NOMO-1 treated with dmso at 0.1 percent for 144 hours (cell line): ENCODE results near the gene WDR91.
"Not testable (repeated sequence)": the region's sequence is repeated elsewhere in the genome, so short reads cannot be mapped to it uniquely, and the experiment has no call there.

Experiments
- DNase-seq: peaks from one replicate; lab custom pipeline; 2025; ENCODE audit not compliant: unreplicated experiment; lab: John Stamatoyannopoulos, UW

The WDR91 gene

DNA sequence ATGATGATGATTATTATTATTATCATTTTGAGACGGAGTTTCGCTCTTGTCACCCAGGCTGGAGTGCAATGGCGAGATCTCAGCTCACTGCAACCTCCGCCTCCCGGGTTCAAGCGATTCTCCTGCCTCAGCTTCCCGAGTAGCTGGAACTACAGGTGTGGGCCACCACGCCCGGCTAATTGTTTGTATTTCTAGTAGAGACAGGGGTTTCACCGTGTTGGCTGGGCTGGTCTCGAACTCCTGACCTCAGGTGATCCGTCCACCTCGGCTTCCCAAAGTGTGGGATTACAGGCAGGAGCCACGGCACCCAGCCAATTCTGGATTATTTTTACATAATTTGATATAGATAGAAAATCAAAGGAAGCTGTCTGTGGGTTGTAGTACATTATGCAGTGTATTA, 22.8 kb upstream of the WDR91 start:
- not testable (repeated sequence) for DNase-seq

DNA sequence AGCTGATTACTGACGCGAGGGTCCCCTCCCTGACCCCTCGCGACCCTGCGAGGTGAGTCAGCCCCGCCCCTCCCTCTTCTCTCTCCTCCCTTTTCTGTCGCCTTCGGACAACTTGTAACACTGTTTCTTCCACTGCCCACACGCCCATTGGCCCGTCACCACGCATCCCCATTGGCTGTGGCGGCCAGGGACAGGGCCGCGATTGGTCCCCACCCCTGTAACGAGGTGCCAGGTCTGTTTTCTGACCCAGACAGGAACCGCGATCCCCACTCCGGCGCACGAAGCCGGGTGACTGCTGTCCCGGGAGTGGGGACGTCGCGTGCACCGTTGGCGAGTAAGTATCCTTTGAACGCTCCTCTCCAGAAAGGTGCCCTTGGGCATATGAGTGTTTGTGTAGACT, 22.2 kb upstream of the WDR91 start, which contains the start of gene STRA8:
STRA8 (plus strand) TSS at position 269 of the 400 bp plus-strand sequence. CDS start 6,687 bp downstream, outside the sequence.
- DNase-seq: no peak

DNA sequence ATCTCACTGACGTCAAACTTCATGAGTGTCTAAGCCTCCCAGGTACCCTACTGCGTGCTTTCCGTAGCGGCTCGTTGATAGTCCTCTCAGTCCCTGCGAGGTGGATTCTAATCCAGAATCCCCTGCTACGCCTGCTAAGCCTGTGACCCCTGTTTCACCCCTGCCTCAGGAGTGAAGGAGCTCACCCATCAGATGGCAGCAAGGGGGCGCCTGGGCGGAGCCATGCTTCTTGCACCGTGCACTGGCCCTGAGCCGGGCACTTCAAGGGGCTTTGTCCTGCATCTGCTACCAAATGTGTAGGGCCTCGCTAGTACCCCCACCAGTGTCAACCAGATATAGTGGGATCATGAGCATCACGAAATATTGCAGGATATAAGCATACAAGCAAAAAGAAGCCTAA, 21.4 kb upstream of the WDR91 start:
- no peak for DNase-seq

DNA sequence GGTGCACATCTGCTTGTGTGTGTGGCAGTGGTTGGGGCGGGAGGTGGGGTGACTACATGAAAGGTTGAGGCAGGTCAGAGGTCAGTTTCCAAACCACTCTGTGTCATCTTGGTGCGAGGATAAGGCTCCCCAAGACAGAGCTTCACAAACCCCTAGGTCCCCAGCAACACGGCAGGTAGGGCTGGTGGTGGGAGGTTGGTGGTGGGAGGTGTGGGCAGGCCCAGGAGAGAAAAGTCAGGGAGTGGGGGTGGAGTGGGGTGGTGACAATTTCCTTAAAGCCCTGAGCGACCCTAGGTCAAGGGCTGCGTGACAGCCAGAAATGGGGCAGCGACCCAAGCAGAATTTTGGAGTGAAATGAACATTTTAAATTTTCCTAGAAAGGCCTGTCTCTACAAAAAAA, 20.8 kb upstream of the WDR91 start:
- no peak for DNase-seq

DNA sequence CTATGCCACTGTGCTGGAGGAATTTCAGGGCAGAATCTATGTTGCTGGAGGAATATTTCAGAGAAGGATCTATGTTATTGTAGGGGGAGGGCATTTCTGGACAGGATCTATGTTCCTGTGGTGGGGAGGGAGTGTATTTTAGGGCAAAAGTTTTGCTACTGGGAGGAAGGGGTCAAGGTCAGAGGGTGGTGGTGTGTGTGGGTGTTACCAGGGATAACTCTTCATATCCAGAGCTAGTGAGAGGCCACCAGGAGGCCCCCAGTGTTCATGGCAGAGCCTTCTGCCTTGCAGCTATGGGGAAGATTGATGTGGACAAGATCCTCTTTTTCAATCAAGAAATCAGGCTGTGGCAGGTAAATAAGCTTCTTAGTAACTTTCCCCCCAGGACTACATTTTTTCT, 20.4 kb upstream of the WDR91 start:
- no peak for DNase-seq

DNA sequence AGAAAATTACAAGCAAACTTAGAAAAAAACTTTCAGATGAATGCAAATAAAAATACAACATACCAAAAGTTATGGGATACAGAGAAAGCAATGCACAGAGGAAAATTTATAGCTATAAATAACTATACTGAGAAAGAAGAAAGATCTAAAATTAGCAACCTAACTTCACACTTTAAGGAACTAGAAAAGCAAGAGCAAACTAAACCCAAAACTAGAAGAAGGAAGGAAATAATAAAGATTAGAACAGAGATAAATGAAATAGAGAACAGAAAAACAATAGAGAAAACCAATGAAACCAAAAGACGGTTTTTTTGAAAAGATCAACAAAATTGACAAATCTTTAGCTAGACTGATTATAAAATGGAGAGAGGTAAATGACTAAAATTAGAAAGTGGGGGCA, 12.7 kb upstream of the WDR91 start:
- DNase-seq: peak; percentile 25

DNA sequence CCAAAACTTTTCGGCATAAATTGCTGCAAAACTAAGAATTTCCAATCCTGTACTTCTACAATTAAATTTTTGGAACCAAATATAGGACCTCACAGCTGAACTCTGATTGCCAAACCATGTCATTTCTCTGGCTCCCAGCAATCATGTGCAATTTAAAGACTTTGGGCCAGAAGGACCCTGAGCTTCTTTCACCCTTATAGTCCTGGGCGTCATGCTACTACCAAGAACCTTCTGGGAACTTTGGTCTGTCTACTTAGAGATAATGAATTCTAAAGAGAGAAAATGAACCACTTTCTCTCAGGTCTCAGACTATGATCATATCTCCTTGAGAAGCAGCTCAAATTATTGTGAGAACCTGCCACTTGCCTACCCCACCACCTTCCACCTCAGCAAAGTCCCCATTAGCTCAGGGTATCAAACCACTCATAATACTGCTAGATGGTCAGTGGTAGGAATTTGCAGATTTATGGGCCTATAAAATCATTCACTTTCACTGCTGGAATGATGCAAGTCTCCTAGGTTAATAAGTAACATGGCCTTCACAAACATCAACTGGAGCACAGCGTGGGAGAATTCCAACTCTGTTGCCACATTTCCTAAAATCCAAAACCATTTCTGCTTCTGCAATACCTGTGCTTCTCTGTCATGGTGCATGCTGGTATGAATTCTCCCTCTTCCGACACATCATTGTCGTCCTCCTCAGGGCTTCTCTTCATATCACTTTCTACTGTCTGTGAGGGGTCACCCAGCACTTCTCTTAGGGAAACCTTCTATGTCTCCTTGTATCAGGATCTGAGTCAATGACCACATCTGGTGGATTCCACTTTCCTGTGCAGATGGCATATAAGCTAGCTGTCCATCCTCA, 6.6 kb upstream of the WDR91 start:
- no peak for DNase-seq

DNA sequence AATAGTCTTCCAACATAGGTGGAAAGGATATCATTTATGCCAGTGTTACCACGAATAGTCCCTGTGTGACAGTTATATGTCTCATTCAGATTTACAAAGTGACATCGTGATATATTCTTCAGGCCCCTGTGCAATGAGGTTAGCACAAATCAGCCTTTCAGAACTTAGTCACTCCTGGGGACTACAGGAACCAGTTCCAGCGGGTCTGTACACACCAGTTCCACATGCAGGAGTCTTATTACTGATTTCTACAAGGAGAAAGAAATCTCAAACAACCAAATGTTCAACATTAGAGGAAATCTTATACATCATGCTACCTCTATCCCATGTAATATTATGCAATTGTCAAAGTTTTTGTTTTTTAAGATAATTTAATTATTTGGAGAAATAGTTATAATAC, 4.4 kb upstream of the WDR91 start:
- no peak for DNase-seq

DNA sequence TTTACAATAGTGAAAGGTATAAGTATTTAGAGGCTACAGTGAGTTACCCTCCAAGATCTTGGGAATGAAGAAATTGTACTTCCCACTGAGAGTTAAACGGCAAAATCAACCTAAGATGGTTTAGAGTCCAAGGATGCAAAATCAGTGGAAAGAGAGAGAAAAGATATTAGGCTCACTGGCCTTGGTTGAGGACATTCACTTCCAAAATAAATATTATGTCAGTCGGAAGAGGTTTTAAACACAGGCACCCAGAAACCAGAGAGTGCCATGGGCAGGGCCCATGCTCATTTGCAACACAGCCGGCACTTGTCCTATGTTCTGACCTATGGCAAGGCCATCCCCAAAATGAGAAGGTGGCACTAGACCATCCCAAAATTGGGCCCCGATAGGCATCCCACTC, 3.9 kb upstream of the WDR91 start:
- DNase-seq: no peak

DNA sequence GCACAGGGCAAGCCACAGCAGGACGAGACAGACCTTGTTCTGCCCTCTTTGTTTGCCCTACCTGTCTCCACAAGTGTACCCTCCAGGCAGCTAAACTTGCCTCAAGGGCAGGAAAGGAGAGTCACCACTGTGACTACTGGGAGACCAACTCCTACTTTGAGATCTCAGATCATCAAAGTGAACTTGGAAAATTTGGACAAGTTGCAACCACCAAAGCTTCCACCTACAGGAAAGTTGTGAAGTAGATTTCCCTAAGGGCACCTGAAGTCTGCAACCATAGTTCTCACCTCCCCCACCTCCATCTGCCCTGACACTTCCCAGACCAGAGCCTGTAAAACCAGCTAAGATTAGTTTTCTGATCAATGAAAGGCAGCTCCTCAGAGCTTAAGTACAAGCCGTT, 2.5 kb upstream of the WDR91 start:
- DNase-seq: no peak

DNA sequence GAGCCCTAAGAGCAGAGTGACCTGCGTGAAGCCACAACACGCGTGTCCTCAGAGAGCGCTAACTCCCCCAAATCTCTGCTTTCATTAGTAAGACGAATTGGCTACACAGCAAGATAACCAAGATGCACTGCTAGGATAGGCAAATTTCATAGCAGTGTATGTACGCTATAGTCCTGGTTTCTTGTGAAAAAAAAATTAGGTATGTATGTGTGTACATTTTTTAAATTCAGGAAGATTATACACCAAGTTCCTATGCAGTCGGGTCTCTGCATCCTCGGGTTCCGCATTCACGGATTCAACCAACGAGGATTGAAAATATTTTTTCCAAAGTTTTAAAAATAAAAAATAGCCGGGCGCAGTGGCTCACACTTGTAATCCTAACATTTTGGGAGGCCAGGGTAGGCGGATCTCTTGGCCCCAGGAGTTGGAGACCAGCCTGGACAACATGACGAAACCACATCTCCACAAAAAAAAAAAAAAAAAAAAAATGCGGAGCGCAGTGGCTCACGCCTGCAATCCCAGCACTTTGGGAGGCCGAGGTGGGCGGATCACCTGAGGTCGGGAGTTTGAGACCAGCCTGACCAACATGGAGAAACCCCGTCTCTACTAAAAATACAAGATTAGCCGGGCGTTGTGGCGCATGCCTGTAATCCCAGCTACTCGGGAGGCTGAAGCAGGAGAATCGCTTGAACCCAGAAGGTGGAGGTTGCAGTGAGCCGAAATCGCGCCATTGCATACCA, 790 bp upstream of the WDR91 start:
- DNase-seq: not testable (repeated sequence)

DNA sequence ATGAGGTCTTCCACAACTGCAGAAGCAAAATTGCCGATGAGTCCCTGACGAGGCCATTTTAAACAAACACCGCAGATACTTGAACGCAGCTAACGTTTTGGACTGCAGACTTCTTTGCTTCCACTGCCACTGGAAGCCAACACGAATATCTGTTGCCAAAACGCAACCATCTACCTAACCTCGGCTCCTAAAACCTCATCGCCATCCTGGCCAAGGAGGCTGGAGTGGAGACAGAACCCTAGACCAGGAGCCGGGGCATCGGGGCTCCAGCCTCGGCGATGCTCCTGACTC, 493 bp downstream of the WDR91 start:
- no peak for DNase-seq

DNA sequence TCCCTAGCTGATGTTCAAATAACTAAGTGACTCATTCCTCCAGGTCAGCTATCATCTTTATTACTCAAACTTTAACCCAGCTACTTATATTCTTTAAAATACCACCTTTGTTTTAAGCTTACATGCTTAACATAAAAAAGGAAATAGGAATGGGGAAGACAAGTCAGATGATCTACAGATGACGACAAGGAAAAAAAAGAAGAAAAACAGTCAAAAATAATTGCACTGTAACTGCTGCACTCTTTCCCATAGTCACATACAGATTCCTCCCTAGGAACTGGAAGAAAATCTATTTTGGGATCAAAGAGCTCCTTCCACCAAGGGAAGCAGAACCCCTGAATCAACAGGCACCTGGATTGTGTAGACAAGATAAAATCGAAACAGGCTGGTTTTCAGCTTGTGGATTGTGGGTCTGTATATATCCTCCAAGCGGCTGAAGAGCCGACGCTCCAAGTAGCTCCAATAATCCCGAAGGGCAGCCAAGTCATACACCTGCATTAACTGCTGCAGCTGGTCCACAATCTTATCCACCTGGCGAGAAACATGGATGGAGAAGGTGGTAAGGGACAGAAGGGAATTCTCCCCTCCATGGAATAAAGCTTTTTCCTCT, 2.0 kb downstream of the WDR91 start:
- DNase-seq: no peak

DNA sequence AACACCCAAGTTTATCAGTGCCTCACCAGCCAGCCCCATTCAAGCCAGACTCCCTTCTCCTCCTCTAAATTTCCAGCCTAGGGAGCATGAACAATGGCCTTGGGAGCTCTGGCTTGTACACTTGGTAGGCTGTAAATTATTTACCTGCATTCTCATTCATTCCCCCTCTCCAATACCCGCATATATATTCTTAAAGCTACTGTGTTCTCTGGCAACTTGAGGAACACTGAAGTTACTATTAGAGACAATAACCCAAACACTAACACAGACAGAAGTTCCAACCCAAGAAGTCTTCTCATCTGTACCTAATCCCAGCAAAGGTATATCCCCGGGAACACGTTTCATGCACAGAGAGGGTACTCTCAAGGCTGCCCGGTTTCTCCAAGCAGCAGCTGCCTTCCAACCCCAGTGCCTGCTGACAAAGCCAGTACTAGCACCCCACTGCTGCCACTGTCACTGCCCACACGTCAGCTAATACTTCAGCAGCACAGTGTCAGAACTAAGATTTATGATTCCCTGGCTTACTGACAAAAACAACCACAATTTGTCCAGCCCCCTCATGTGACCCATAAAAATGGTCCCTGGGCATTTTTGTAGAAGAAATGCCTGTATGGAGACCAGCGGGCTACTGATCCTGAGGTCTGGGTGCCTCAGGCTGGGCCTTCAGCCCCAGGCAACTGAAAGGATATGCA, 3.1 kb downstream of the WDR91 start:
- no peak for DNase-seq

DNA sequence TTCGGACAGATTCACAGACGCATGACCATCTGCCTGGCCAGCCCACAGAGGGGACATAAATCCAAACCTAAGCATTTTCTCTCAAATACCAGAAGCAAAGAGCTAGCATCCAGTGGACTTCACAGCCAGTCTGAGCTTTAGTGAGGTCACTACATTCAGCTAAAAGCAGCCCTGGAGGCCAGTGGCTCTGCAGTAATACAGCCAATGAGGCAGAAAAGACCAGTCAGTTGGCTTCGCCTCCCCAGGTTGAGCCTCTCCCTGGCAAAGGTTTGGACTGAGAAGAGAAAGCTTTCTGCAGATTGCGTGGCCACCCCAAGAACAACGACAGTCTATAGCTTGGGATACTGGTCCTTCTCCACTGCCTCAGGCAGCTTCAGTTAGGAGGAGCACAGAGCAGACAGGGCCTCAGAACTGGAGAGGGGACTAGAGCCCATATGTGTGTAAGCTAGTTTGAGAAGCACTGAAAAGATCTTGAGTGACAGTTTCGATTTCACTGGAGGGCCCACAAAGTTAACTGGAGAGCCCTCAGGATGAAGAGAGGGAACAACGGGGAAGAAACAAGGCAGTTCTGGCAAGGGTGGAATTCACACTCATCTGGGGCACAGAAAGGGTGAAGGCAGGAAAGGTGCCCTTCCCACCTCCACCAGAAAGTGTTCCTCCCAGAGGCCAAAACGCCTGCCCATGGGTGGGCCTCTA, 3.8 kb downstream of the WDR91 start:
- DNase-seq: no peak

DNA sequence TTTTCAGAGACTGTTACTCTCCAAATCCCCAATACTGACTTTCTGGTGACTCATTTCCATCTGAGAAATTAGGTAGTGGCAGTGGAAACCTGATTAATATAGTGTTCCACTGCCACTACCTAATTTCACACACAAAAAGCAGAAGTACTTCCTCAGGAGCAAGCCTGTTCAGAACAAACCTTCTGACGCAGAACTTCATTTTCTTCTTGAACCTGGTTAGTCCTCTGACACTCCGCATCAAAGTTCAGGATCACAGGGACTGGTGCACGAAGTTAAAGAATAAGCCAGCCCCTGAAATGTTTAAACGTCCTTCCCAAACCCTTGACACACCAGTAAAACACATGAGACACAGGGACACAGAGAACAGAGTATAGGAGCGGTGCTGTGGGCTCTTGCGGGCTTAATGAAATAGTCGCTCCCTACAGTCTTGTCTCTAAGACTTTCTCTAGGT, 4.4 kb downstream of the WDR91 start:
- DNase-seq: no peak

DNA sequence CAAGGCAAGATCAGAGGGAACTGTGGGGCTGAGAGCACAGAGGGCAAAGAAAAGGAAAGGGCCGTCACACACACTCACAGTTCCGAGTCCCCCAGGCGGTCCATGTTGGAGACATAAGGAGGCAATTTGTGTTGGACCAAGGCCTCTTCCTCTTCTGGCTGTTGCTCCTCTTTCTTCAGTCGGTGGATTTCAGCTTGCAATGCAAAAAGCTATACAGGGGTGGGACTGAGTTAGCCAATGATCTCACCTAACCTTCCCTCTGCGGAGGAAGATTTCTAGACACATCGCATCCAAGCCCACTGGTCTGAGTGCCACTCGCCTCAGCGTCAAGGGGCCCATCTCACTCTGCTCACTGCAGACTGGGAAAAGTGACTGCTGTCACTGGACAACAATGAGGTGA, 5.5 kb downstream of the WDR91 start:
- no peak for DNase-seq

DNA sequence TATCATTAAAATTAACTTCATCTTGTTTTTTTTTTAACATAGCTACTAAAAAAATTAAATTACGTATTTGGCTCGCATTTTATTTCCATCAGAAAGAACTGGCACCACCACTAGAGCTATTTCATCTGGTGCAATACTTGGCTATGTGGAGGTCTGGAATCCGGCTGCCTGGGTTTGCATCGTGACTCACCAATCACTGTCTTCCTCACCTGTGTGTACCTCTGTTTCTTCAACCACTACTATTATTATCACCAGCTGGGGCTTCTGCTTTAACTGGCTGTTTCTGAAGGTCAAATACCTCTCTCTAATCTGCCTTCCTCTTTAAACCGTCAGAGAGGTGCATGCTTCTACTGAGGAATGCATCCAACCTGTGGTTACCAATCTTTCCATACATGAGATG, 6.5 kb downstream of the WDR91 start:
- no peak for DNase-seq

DNA sequence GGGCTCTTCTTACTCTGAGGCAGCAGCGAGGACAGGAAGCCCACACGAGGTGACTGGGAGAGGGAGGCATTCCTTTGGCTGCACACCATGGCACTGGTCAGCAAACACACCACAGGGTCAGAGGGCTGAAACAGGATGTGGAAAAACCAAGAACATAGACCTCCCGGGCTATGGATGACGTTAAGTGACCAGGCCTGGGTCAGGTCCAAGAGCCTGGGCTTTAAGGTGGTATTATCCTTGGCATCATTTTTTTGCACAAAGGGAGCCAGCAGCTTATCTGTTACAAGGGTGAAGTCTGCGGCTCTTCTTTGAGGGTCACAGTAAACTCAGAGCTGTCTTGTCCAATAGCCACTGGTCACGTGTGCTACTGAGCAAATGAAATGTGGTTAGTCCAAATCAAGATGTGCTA, 7.0 kb downstream of the WDR91 start:
- DNase-seq: no peak

DNA sequence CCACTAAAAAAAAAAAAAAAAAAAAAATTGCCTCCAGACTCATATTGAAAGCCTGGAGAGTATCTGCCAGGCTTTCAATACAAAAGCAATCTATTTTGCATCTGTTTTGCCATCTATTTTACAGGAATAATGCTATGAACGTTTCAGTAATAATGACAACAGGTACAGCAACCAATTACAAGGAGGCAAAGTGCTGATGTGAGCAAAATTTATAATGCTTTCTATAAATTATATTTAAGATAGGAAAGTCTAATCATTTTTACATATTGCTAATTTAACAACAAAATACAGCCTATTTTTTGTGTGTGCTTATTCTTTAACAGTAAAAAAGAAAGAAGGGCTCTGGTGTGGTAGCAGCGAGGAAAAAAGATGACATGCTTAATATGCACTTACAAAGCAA, 10.0 kb downstream of the WDR91 start:
- no peak for DNase-seq

DNA sequence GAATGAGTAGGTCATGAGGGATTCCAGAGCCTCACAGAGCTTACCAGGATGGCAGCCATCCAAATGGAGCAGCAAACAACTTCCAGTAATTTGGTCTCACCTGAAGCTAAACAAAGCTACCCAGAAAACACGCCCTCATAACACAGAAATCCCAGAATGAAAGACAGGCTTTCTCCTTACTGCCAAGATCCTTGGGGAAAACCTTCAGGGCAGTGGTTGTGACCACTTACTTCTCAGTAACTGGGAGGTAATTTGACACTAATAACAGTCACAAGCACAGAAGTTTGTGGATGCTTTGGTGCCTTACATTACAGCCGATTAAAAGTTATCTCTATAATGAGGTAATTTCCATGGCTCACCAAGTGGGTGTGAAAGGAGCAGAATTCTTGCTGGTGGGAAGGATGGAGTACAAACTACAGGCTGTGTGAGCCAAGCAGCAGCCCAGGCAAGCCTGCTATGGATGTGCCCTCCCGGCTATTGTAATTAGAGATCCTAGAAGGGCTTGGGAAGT, 10.4 kb downstream of the WDR91 start:
- DNase-seq: no peak
